A549 (cell line): ENCODE measurements around the gene CDIPT. TPM values are rescaled to one million over a fixed set of nuclear protein-coding genes. Genes with fewer than 3 reads are reported as not detected.
"Not testable (repeated sequence)": the region's sequence is repeated elsewhere in the genome, so short reads cannot be mapped to it uniquely, and the experiment has no call there.

Source experiments
- ATAC-seq, 2 experiments: fragments of 200-7000 bp in 1 of 2; fragments of >200 bp in 1 of 2; cut with Nextera tagmentation in 1 of 2; cut with Tn5 transposase in 1 of 2; 3 replicates each; pipeline versions ENCODE4 v1.8.0 to v1.9.1; 2018 to 2020; ENCODE audit warnings: mild to moderate bottlenecking in 1 of 2, moderate library complexity in 1 of 2
- CTCF ChIA-PET: fragments of 300-600 bp; sonication (Branson Sonifier 250); formaldehyde crosslinking; extraction: SDS; loops from one replicate; lab custom pipeline; 2021; ENCODE audit warnings: antibody characterized with exemption, inconsistent platforms; lab: Yijun Ruan, JAX
- POLR2A ChIA-PET: fragments of 350-600 bp; formaldehyde crosslinking; extraction: SDS; loops from one replicate; lab custom pipeline; 2021; ENCODE audit warnings: antibody characterized with exemption, inconsistent platforms; lab: Yijun Ruan, JAX
- DNase-seq, 2 experiments: peaks; one replicate each; pipeline versions ENCODE4 v3.0.0 to v3.0.0-alpha.2; 2011 to 2016; ENCODE audit warnings: low read depth in 1 of 2, low spot score in 1 of 2
- FAIRE-seq: peaks from 2 replicates; lab custom pipeline; 2011; peaks lifted over from hg19 to GRCh38; lab: Jason Lieb, UNC
- H3K27ac ChIP-seq, 2 experiments: fragments of >200 bp; sonication (Bioruptor Twin); formaldehyde crosslinking; 3 replicates each; pipeline ENCODE4 v1.5.1; 2016 to 2017
- H3K4me1 ChIP-seq: fragments of >200 bp; sonication (Bioruptor Twin); formaldehyde crosslinking; 3 replicates; pipeline ENCODE4 v1.6.1; 2016
- H3K4me2 ChIP-seq: fragments of >200 bp; sonication (Bioruptor Twin); formaldehyde crosslinking; 3 replicates; pipeline ENCODE4 v1.6.1; 2016
- H3K4me3 ChIP-seq: fragments of >200 bp; sonication (Bioruptor Twin); formaldehyde crosslinking; 3 replicates; pipeline ENCODE4 v1.5.1; 2016
- H3K9me3 ChIP-seq: fragments of >200 bp; sonication (Bioruptor Twin); formaldehyde crosslinking; 3 replicates; pipeline ENCODE4 v1.6.1; 2016
- BCL3 ChIP-seq: fragments of >200 bp; sonication (Bioruptor Twin); formaldehyde crosslinking; IDR thresholded peaks from 3 replicates; pipeline ENCODE4 v1.6.1; 2016
- CBX2 ChIP-seq: fragments of 200-600 bp; sonication (generic); IDR thresholded peaks from 2 replicates; pipeline ENCODE4 v1.6.1; 2016; ENCODE audit warnings: low read depth, mild to moderate bottlenecking, borderline replicate concordance
- EHMT2 ChIP-seq: fragments of 200-600 bp; sonication (generic); IDR thresholded peaks from 2 replicates; pipeline ENCODE4 v1.6.1; 2016; ENCODE audit warnings: antibody characterized with exemption, low read depth, mild to moderate bottlenecking, moderate library complexity
- FOSL2 ChIP-seq, 2 experiments: fragments of 450-650 bp in 1 of 2; fragments of >200 bp in 1 of 2; sonication (Bioruptor Twin) in 1 of 2; formaldehyde crosslinking; IDR thresholded peaks; 2 replicates each; pipeline versions ENCODE4 v1.5.0 to v1.6.1; 2016 to 2020; ENCODE audit warnings: mild to moderate bottlenecking in 1 of 2, moderate library complexity in 1 of 2
- GATA3 ChIP-seq: IDR thresholded peaks from 2 replicates; pipeline ENCODE4 v1.6.1; 2012; ENCODE audit warnings: borderline replicate concordance
- HOXB5 ChIP-seq: fragments of 250-450 bp; sonication (Bioruptor Pico); IDR thresholded peaks from 2 replicates; pipeline ENCODE4 v1.5.0; 2020; ENCODE audit warnings: mild to moderate bottlenecking, moderate library complexity
- JUN ChIP-seq, 2 experiments: fragments of >200 bp; sonication (Bioruptor Twin); formaldehyde crosslinking; IDR thresholded peaks; 2 replicates in 1 of 2; 3 replicates in 1 of 2; pipeline ENCODE4 v1.6.1; 2016 to 2017
- MAZ ChIP-seq: fragments of 150-350 bp; IDR thresholded peaks from 2 replicates; pipeline ENCODE4 v1.6.1; 2014; ENCODE audit warnings: antibody characterized with exemption, low read depth, low read length, borderline replicate concordance
- NPAS2 ChIP-seq: fragments of 250-450 bp; sonication (Bioruptor Pico); IDR thresholded peaks from 2 replicates; pipeline ENCODE4 v1.8.0; 2022; ENCODE audit warnings: mild to moderate bottlenecking, moderate library complexity, borderline replicate concordance
- POLR2A ChIP-seq: IDR thresholded peaks from 2 replicates; pipeline ENCODE4 v1.6.1; 2012; ENCODE audit warnings: mild to moderate bottlenecking, low read length
- POLR2AphosphoS2 ChIP-seq: conservative IDR thresholded peaks from 2 replicates; pipeline ENCODE4 v1.6.1; 2012; ENCODE audit warnings: low read length, improper control_type of control experiment, inconsistent platforms
- RAD21 ChIP-seq, 2 experiments: fragments of >200 bp in 1 of 2; sonication (Bioruptor Twin) in 1 of 2; formaldehyde crosslinking in 1 of 2; IDR thresholded peaks in 1 of 2; conservative IDR thresholded peaks in 1 of 2; 2 replicates in 1 of 2; 3 replicates in 1 of 2; pipeline ENCODE4 v1.6.1; 2012 to 2018; ENCODE audit warnings: inconsistent platforms in 1 of 2
- ZC3H11A ChIP-seq: fragments of 450-650 bp; IDR thresholded peaks from 2 replicates; pipeline ENCODE4 v1.6.1; 2014; ENCODE audit warnings: antibody characterized with exemption, mild to moderate bottlenecking
- ZFP36 ChIP-seq: fragments of 450-650 bp; IDR thresholded peaks from 2 replicates; pipeline ENCODE4 v1.6.1; 2014; ENCODE audit warnings: borderline replicate concordance; ENCODE audit not compliant: partially characterized antibody
- WGBS: methylation state at CpG from one replicate; pipeline ENCODE4 v1.1.6; 2017; ENCODE audit errors: missing lambda C conversion rate; 5-methylcytosine and 5-hydroxymethylcytosine counted together
- polyA plus RNA-seq, 4 experiments: library from polyadenylated mRNA; depleted of rRNA in 3 of 4; stranded (reverse); fragments of >200 nt; fragmentation: RNase III in 1 of 4; extraction: RNeasy Plus Mini Kit Qiagen cat#74134 plus additional on column Dnase treatment in 1 of 4; gene quantifications; 2 replicates in 3 of 4; 3 replicates in 1 of 4; pipeline ENCODE4 v1.2.3, GENCODE V29; 2011 to 2017
- TF ChIP-seq, protein P1 (sequence below): fragments of 450-650 bp; IDR thresholded peaks from 2 replicates; pipeline ENCODE4 v1.6.1; 2014; ENCODE audit warnings: antibody characterized with exemption
- TF ChIP-seq, protein P2 (sequence below): IDR thresholded peaks from 2 replicates; pipeline ENCODE4 v1.6.1; 2012
- TF ChIP-seq, protein P3 (sequence below): fragments of 250-450 bp; sonication (Bioruptor Pico); IDR thresholded peaks from 2 replicates; pipeline ENCODE4 v1.5.0; 2020; ENCODE audit warnings: low read depth, mild to moderate bottlenecking, moderate library complexity
- TF ChIP-seq, protein P4 (sequence below): IDR thresholded peaks from 2 replicates; pipeline ENCODE4 v1.6.1; 2012

CDIPT gene
- polyA plus RNA-seq, 2 of the 4 experiments (the other 2 are of a cell fraction), result 64.0 to 72.1 TPM

- no peak overlapping the region for H3K27ac ChIP-seq
- ChIA-PET CTCF (interaction anchor here (0.9 to 1.3 kb wide), 6 partner anchors 12 to 159 kb away, joined by 3 to 5 read pairs (median 3); no protein-coding TSS in a partner anchor), POLR2A (no interaction called here)
- TF ChIP-seq, protein P1, sequence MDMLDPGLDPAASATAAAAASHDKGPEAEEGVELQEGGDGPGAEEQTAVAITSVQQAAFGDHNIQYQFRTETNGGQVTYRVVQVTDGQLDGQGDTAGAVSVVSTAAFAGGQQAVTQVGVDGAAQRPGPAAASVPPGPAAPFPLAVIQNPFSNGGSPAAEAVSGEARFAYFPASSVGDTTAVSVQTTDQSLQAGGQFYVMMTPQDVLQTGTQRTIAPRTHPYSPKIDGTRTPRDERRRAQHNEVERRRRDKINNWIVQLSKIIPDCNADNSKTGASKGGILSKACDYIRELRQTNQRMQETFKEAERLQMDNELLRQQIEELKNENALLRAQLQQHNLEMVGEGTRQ, result no peak
- TF ChIP-seq FOSL2 (IDR thresholded peaks at IDR 0.05) (no peak), FOSL2 (CRISPR knock-in tag; IDR thresholded peaks at IDR 0.05) (no peak), EHMT2 (no peak), ZC3H11A (no peak), JUN (IDR thresholded peaks at IDR 0.05) (no peak), MAZ (no peak), NPAS2 (CRISPR knock-in tag) (no peak), ZFP36 (no peak)
- TF ChIP-seq, protein P2, sequence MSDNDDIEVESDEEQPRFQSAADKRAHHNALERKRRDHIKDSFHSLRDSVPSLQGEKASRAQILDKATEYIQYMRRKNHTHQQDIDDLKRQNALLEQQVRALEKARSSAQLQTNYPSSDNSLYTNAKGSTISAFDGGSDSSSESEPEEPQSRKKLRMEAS, result no peak
- TF ChIP-seq, protein P3, sequence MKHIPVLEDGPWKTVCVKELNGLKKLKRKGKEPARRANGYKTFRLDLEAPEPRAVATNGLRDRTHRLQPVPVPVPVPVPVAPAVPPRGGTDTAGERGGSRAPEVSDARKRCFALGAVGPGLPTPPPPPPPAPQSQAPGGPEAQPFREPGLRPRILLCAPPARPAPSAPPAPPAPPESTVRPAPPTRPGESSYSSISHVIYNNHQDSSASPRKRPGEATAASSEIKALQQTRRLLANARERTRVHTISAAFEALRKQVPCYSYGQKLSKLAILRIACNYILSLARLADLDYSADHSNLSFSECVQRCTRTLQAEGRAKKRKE, result no peak
- ATAC-seq, result no peak
- no peak for DNase-seq
- WGBS, result 95% methylated on average over 11 of the region's 26 CpGs
- H3K4me3 ChIP-seq, result no peak overlapping the region
- no peaks in the 10 kb centered on the region for H3K9me3 ChIP-seq
- FAIRE-seq, result no peak
- no peak overlapping the region for H3K4me2 ChIP-seq
- H3K4me1 ChIP-seq, result peaks cover 7% of the 10 kb centered on the region; the same call in 1 of the 3 replicates
These were observed 10.3 kb upstream of the CDIPT start for GRCh38 chr16:29873319-29873718.

- no peak for FAIRE-seq
- CTCF ChIA-PET, result interaction anchor here (0.7 to 1.5 kb wide), 7 partner anchors 12 to 172 kb away, joined by 3 to 7 read pairs (median 3); partner anchors contain the start of gene PAGR1
- TF ChIP-seq GATA3 (no peak), ZFP36 (peak; percentile 82)
- DNase-seq, result no peak
- POLR2A ChIA-PET, result interaction anchor here (0.6 kb wide), 1 partner anchor 32 kb away, joined by 3 read pairs; no protein-coding TSS in a partner anchor
- Histone ChIP-seq H3K4me3 (no peak overlapping the region), H3K9me3 (no peaks in the 10 kb centered on the region), H3K4me1 (peaks cover 7% of the 10 kb centered on the region; the same call in 1 of the 3 replicates), H3K27ac (no peak overlapping the region), H3K4me2 (no peak overlapping the region)
- 86% methylated on average over 10 of the region's 16 CpGs for WGBS
- no peak for ATAC-seq
These were observed 9.0 kb upstream of the CDIPT start for GRCh38 chr16:29871822-29872546.

- CTCF ChIA-PET, result interaction anchor here (0.5 to 2.8 kb wide), 4 partner anchors 15 to 162 kb away, joined by 3 to 8 read pairs (median 3); partner anchors contain the start of gene TLCD3B
- H3K4me1 ChIP-seq; H3K9me3 ChIP-seq; FAIRE-seq; H3K27ac ChIP-seq; H3K4me2 ChIP-seq; H3K4me3 ChIP-seq; ATAC-seq; DNase-seq; POLR2A ChIA-PET; TF ChIP-seq FOSL2 (IDR thresholded peaks at IDR 0.05): not testable (repeated sequence)
- WGBS, result 68% methylated on average over 8 of the region's 8 CpGs
- peak; percentile 36; the same call in 1 of the 2 replicates for TF ChIP-seq FOSL2 (CRISPR knock-in tag; IDR thresholded peaks at IDR 0.05)
These were observed 6.0 kb upstream of the CDIPT start for GRCh38 chr16:29869067-29869466.

DNA sequence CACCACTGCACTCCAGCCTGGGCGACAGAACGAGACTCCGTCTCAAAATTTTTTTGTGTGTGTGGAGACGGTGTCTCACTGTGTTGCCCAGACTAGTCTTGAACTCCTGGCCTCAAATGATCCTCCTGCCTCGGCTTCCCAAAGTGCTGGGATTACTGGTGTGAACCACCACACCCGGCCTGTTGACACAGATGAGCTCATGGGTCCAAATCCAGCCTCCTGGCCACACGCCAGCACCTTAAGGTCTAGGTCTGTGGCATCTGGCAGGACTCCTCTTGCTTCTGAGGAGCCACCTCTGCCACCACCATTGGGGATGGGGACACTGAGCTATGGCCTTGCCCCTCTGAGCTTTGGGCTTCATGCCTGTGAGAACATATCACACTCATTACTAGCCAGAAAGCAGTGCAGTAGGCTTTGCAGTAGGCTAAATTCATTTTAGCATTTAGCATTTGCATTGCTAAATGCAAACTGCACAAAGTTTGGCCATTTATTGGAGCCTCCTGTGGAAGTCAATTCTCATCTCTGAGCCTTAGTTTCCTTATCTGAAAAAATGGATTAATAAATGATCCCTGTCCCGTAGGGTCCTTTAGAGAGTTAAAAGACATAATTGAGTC, 5.5 kb upstream of the CDIPT start:
- ATAC-seq (no peak), FAIRE-seq (no peak)
- CTCF ChIA-PET, result interaction anchor here (0.5 to 2.8 kb wide), 5 partner anchors 14 to 163 kb away, joined by 3 to 8 read pairs (median 3); partner anchors contain the start of genes MVP and TLCD3B

More for the DNA sequence above, 5.5 kb upstream of the CDIPT start:
- Histone ChIP-seq H3K4me3 (no peak overlapping the region), H3K4me2 (no peak overlapping the region), H3K27ac (no peak overlapping the region), H3K9me3 (no peaks in the 10 kb centered on the region), H3K4me1 (peaks cover 8% of the 10 kb centered on the region)
- DNase-seq, result no peak
- TF ChIP-seq JUN (IDR thresholded peaks at IDR 0.05) (no peak), RAD21 (conservative IDR thresholded peaks at IDR 0.05 in 1 of 2, IDR thresholded peaks at IDR 0.05 in 1 of 2) (no peak), ZC3H11A (no peak), POLR2AphosphoS2 (no peak), FOSL2 (IDR thresholded peaks at IDR 0.05) (no peak), FOSL2 (CRISPR knock-in tag; IDR thresholded peaks at IDR 0.05) (no peak), POLR2A (no peak), CBX2 (no peak), BCL3 (no peak), HOXB5 (CRISPR knock-in tag) (no peak)
- TF ChIP-seq, protein P4, sequence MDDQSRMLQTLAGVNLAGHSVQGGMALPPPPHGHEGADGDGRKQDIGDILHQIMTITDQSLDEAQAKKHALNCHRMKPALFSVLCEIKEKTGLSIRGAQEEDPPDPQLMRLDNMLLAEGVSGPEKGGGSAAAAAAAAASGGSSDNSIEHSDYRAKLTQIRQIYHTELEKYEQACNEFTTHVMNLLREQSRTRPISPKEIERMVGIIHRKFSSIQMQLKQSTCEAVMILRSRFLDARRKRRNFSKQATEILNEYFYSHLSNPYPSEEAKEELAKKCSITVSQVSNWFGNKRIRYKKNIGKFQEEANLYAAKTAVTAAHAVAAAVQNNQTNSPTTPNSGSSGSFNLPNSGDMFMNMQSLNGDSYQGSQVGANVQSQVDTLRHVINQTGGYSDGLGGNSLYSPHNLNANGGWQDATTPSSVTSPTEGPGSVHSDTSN, result no peak
- 61% methylated on average over 8 of the region's 8 CpGs for WGBS
- POLR2A ChIA-PET, result no interaction called here
